Measurements from ENCODE around the gene ALG11.
"Not testable (repeated sequence)": the region's sequence is repeated elsewhere in the genome, so short reads cannot be mapped to it uniquely, and the experiment has no call there.

The ALG11 gene

GRCh38 chr13:52036037-52036436 is 23.8 kb downstream of the ALG11 start:
- no peak for TF ChIP-seq CTCF (IDR thresholded peaks at IDR 0.05; ENCODE audit: control insufficient read depth, insufficient read depth, low read depth, low read length, missing control alignments)
- H3K4me3 ChIP-seq (ENCODE audit: control insufficient read depth, low read depth, low read length): no peak overlapping the region
- no peak for DNase-seq (ENCODE audit: low read depth)

- no peak overlapping the region for H3K4me3 ChIP-seq (ENCODE audit: control insufficient read depth, low read depth, low read length)
- DNase-seq (ENCODE audit: low read depth): no peak
- TF ChIP-seq CTCF (IDR thresholded peaks at IDR 0.05; ENCODE audit: control insufficient read depth, insufficient read depth, low read depth, low read length, missing control alignments): no peak
These were observed 31.5 kb downstream of the ALG11 start for GRCh38 chr13:52043675-52044074.

GRCh38 chr13:52047463-52047862 is 35.3 kb downstream of the ALG11 start:
- no peak for DNase-seq (ENCODE audit: low read depth)
- no peak for TF ChIP-seq CTCF (IDR thresholded peaks at IDR 0.05; ENCODE audit: control insufficient read depth, insufficient read depth, low read depth, low read length, missing control alignments)

GRCh38 chr13:52048516-52048915 is 36.3 kb downstream of the ALG11 start:
- no peak for DNase-seq (ENCODE audit: low read depth)
- TF ChIP-seq CTCF (IDR thresholded peaks at IDR 0.05; ENCODE audit: control insufficient read depth, insufficient read depth, low read depth, low read length, missing control alignments): no peak
- no peak overlapping the region for H3K4me3 ChIP-seq (ENCODE audit: control insufficient read depth, low read depth, low read length)

More at GRCh38 chr13:52047463-52047862, 35.3 kb downstream of the ALG11 start:
- H3K4me3 ChIP-seq (ENCODE audit: control insufficient read depth, low read depth, low read length): no peak overlapping the region

GRCh38 chr13:52051400-52051799 is 39.2 kb downstream of the ALG11 start:
- H3K4me3 ChIP-seq (ENCODE audit: control insufficient read depth, low read depth, low read length): no peak overlapping the region
- no peak for DNase-seq (ENCODE audit: low read depth)
- no peak for TF ChIP-seq CTCF (IDR thresholded peaks at IDR 0.05; ENCODE audit: control insufficient read depth, insufficient read depth, low read depth, low read length, missing control alignments)

GRCh38 chr13:52053460-52053859 is 41.3 kb downstream of the ALG11 start:
- no peak for DNase-seq (ENCODE audit: low read depth)
- TF ChIP-seq CTCF (IDR thresholded peaks at IDR 0.05; ENCODE audit: control insufficient read depth, insufficient read depth, low read depth, low read length, missing control alignments): no peak
- H3K4me3 ChIP-seq (ENCODE audit: control insufficient read depth, low read depth, low read length): no peak overlapping the region

GRCh38 chr13:52061064-52061463 is 48.9 kb downstream of the ALG11 start:
- not testable (repeated sequence) for H3K4me3 ChIP-seq (ENCODE audit: control insufficient read depth, low read depth, low read length); DNase-seq (ENCODE audit: low read depth)
